ENCODE results near the gene STAG2.

The STAG2 gene

DNA sequence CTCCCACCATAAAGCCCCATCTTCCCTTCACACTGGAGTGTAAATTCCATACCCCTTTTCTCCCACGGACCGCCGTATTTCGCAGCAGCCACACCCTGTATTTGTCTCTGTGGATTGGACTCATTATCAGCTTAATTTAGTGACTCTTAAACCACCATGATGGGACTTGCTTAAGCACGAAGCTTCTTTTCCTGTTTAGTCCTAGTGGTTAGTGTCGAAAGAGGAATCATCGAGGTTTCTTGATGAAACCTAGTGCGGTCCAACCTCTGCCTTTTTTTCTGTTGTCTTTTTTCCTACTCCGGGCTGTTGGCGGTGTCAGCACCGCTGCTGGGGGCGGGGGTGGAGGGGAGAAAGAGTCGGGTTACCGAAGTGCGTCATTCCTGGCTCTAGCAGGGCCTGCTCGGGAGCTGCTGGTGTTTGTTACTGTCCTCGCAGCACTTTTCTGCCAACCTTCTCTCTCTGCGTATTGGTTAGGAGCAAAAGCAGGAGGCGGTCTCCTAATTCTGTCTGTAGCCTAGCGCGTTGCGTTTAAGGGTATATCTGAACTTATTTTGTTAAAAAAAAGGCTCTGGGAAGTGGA is 1.4 kb downstream of the STAG2 start:
- H3K9ac ChIP-seq (ENCODE audit: low read depth, low read length) = peak overlapping the region; percentile 78

DNA sequence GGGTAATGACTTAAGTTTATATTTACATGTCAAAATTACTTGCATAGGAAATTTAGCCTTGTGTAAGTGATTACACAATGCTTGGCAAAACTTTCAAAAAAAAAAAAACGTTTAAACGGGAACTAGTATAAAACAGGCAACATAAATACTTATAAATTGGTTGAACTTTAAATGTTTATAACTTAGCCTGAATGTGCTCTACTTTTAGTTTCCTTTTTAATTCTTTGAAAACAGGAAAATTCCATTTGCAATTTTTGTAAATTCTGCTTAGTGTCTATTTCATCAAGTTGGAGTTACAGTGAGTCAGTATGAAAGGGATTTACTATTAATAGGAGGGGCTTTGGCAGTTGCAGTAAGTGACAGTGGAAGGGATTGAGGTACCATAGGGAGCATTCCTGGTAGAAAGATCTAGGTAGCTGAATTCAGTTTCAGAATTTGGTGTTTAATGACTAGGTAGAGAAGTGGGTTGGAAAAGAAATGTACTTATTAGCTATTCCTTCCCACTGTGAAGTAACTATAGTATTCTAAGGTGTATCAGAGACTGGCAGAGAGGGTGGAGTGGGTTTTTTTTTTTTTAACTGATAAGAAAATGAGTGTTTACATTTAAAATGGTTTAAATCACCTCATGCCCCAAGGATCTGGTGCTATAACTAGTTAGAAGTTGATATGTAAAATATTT is 2.8 kb downstream of the STAG2 start:
- Histone ChIP-seq H3K9me3 (ENCODE audit: control insufficient read depth, insufficient read depth, low read length) (no peaks in the 10 kb centered on the region), H3K9ac (ENCODE audit: low read depth, low read length) (peak overlapping the region; percentile 10; the same call in 1 of the 2 replicates), H3K36me3 (ENCODE audit: insufficient read depth, low read length) (no peaks in the 10 kb centered on the region), H3K4me1 (ENCODE audit: insufficient read depth, low read length) (0 out of 2 replicates have a peak, but pooled peaks cover 8% of the 10 kb centered on the region)

More for the DNA sequence above, 1.4 kb downstream of the STAG2 start:
- Histone ChIP-seq H3K9me3 (ENCODE audit: control insufficient read depth, insufficient read depth, low read length) (no peaks in the 10 kb centered on the region), H3K36me3 (ENCODE audit: insufficient read depth, low read length) (no peaks in the 10 kb centered on the region), H3K4me1 (ENCODE audit: insufficient read depth, low read length) (0 out of 2 replicates have a peak, but pooled peaks cover under 1% of the 10 kb centered on the region)

GRCh38 chrX:123965712-123966111 is 4.2 kb downstream of the STAG2 start:
- Histone ChIP-seq H3K9ac (ENCODE audit: low read depth, low read length) (no peak overlapping the region), H3K4me1 (ENCODE audit: insufficient read depth, low read length) (0 out of 2 replicates have a peak, but pooled peaks cover 8% of the 10 kb centered on the region), H3K36me3 (ENCODE audit: insufficient read depth, low read length) (no peaks in the 10 kb centered on the region; the same call in 1 of the 2 replicates), H3K9me3 (ENCODE audit: control insufficient read depth, insufficient read depth, low read length) (no peaks in the 10 kb centered on the region)

DNA sequence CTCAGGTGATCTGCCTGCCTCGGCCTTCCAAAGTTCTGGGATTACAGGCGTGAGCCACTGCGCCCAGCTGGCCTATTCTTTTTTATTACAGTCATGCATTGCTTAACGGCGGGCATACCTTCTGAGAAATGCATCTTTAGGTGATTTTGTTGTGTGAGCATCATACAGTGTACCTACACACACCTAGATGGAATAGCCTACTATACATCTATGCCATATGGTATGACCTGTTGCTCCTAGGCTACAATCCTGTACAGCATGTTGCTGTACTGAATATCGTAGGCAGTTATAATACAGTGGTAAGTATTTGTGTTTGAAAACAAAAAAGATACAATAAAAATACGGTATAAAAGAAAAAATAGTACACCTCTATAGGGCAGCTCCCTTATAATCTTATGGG is 6.0 kb downstream of the STAG2 start:
- H3K4me1 ChIP-seq (ENCODE audit: insufficient read depth, low read length) = 0 out of 2 replicates have a peak, but pooled peaks cover 8% of the 10 kb centered on the region

DNA sequence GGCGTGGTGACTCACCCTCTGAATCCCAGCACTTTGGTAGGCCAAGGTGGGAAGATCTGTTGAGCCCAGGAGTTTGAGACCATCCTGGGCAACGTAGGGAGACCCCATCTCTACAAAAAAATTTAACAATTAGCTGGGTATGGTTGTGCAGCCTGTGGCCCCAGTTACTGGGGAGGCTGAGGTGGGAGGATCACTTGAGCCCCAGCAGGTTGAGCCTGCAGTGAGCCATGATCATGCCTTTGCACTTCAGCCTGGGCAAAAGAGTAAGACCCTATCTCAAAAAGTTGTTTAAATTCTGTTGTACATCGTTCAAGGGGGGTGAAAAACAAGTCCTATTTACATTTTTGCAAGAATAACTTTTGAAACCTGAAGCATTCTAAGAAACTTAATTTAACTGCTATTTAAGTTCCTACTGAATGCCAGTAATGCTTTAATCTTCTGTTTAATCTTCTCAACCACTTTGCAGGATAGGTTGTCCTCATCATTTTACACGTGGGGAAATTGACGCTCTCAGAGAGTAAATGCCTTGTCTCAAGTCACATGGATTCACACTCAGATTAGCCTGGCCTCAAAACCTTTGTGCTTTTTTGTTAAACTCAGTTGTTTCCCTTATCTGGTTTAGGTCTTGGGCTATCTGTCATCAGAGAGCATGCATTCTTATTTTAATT is 7.0 kb downstream of the STAG2 start:
- Histone ChIP-seq H3K36me3 (ENCODE audit: insufficient read depth, low read length) (no peaks in the 10 kb centered on the region; the same call in 1 of the 2 replicates), H3K9me3 (ENCODE audit: control insufficient read depth, insufficient read depth, low read length) (no peaks in the 10 kb centered on the region), H3K9ac (ENCODE audit: low read depth, low read length) (no peak overlapping the region), H3K4me1 (ENCODE audit: insufficient read depth, low read length) (0 out of 2 replicates have a peak, but pooled peaks cover 8% of the 10 kb centered on the region)

More for the DNA sequence above, 6.0 kb downstream of the STAG2 start:
- Histone ChIP-seq H3K9ac (ENCODE audit: low read depth, low read length) (no peak overlapping the region), H3K36me3 (ENCODE audit: insufficient read depth, low read length) (no peaks in the 10 kb centered on the region; the same call in 1 of the 2 replicates), H3K9me3 (ENCODE audit: control insufficient read depth, insufficient read depth, low read length) (no peaks in the 10 kb centered on the region)

- Histone ChIP-seq H3K36me3 (ENCODE audit: insufficient read depth, low read length) (no peaks in the 10 kb centered on the region; the same call in 1 of the 2 replicates), H3K9me3 (ENCODE audit: control insufficient read depth, insufficient read depth, low read length) (no peaks in the 10 kb centered on the region), H3K4me1 (ENCODE audit: insufficient read depth, low read length) (0 out of 2 replicates have a peak, but pooled peaks cover 8% of the 10 kb centered on the region), H3K9ac (ENCODE audit: low read depth, low read length) (no peak overlapping the region)
These were observed 10.5 kb downstream of the STAG2 start for GRCh38 chrX:123971982-123972381.

- Histone ChIP-seq H3K36me3 (ENCODE audit: insufficient read depth, low read length) (no peaks in the 10 kb centered on the region; the same call in 1 of the 2 replicates), H3K9ac (ENCODE audit: low read depth, low read length) (no peak overlapping the region), H3K4me1 (ENCODE audit: insufficient read depth, low read length) (no peaks in the 10 kb centered on the region), H3K9me3 (ENCODE audit: control insufficient read depth, insufficient read depth, low read length) (no peaks in the 10 kb centered on the region)
These were observed 12.4 kb downstream of the STAG2 start for GRCh38 chrX:123973921-123974320.

GRCh38 chrX:123975180-123975579 is 13.7 kb downstream of the STAG2 start:
- peaks cover 7% of the 10 kb centered on the region for H3K4me1 ChIP-seq (ENCODE audit: insufficient read depth, low read length)
- H3K36me3 ChIP-seq (ENCODE audit: insufficient read depth, low read length) = no peaks in the 10 kb centered on the region; the same call in 1 of the 2 replicates
- H3K9ac ChIP-seq (ENCODE audit: low read depth, low read length) = no peak overlapping the region
- no peaks in the 10 kb centered on the region for H3K9me3 ChIP-seq (ENCODE audit: control insufficient read depth, insufficient read depth, low read length)

DNA sequence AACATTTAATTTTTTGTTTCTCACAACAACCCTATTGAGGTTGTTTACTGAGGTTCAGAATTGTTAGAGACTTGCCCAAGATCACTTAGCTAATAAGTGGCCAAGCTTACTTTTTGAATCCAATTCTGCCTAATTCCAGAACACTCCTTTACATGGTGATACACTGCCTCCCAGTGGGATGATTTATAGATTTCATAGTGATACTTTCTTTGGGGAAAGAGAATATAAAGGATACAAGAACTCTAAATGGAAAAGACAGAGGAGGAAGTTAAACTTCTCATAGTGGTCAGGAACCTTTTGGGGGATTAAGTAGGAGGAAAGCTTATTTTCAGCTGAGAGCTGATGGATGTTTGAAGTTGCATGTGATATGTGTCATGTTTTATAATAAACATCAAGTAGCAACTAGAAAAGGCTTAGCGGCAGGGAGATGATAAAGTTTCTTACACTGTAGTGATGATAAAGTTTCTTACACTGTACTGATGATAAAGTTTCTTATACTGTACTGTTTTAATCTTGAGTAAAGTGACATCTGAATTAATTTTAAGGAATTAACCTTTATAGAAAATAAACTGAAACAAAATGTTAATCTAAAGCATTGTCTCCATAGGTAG is 15.3 kb downstream of the STAG2 start:
- H3K9ac ChIP-seq (ENCODE audit: low read depth, low read length) = no peak overlapping the region
- no peaks in the 10 kb centered on the region for H3K36me3 ChIP-seq (ENCODE audit: insufficient read depth, low read length)
- H3K9me3 ChIP-seq (ENCODE audit: control insufficient read depth, insufficient read depth, low read length) = no peaks in the 10 kb centered on the region
- peaks cover 9% of the 10 kb centered on the region for H3K4me1 ChIP-seq (ENCODE audit: insufficient read depth, low read length)

DNA sequence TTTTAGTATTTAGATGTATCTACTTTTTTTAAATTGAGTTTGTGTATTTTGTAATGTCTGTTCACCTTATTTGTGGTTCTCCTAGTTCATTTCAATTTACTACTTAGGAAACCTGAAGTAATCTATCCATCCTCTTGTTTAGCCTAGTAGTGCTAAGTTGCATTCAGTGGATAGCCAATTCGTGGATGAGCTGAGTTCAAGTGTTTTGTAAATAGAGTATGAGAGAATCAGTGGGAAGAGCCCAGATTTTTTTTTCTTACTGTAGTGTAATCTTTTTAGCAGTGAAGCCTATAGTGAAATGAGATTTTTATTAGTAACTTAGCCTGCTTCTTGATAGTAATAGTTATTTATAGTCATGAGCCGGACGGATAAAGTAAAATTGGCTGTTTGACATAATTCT is 21.7 kb downstream of the STAG2 start:
- Histone ChIP-seq H3K9ac (ENCODE audit: low read depth, low read length) (no peak overlapping the region), H3K4me1 (ENCODE audit: insufficient read depth, low read length) (peaks cover 9% of the 10 kb centered on the region), H3K9me3 (ENCODE audit: control insufficient read depth, insufficient read depth, low read length) (no peaks in the 10 kb centered on the region), H3K36me3 (ENCODE audit: insufficient read depth, low read length) (no peaks in the 10 kb centered on the region)

DNA sequence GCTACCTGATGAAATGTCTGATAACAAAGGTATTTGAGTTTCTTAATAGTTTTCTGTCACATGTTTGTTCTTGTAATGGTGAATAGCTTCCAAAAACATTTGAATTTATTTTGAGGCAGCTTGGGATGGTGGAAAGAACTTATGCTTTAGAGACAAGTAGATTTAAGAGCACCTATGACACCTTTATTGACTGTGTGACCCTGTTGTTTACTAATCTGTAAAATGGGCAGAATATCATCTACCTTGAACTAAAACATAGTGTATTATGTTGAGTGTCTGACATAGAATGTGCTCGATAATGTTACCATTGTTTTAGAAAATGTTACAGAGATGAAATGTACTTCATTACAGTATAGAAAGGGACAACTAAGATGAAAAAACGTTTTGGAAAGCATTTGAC is 24.9 kb downstream of the STAG2 start:
- H3K4me1 ChIP-seq (ENCODE audit: insufficient read depth, low read length) = 0 out of 2 replicates have a peak, but pooled peaks cover 6% of the 10 kb centered on the region
- H3K9ac ChIP-seq (ENCODE audit: low read depth, low read length) = no peak overlapping the region

GRCh38 chrX:123988423-123989111 is 27.1 kb downstream of the STAG2 start:
- Histone ChIP-seq H3K4me1 (ENCODE audit: insufficient read depth, low read length) (0 out of 2 replicates have a peak, but pooled peaks cover 6% of the 10 kb centered on the region), H3K9ac (ENCODE audit: low read depth, low read length) (no peak overlapping the region), H3K9me3 (ENCODE audit: control insufficient read depth, insufficient read depth, low read length) (no peaks in the 10 kb centered on the region), H3K36me3 (ENCODE audit: insufficient read depth, low read length) (no peaks in the 10 kb centered on the region)

More for the DNA sequence above, 24.9 kb downstream of the STAG2 start:
- Histone ChIP-seq H3K9me3 (ENCODE audit: control insufficient read depth, insufficient read depth, low read length) (no peaks in the 10 kb centered on the region), H3K36me3 (ENCODE audit: insufficient read depth, low read length) (no peaks in the 10 kb centered on the region)

- H3K36me3 ChIP-seq (ENCODE audit: insufficient read depth, low read length) = no peaks in the 10 kb centered on the region
- no peaks in the 10 kb centered on the region for H3K9me3 ChIP-seq (ENCODE audit: control insufficient read depth, insufficient read depth, low read length)
- no peak overlapping the region for H3K9ac ChIP-seq (ENCODE audit: low read depth, low read length)
- 0 out of 2 replicates have a peak, but pooled peaks cover 6% of the 10 kb centered on the region for H3K4me1 ChIP-seq (ENCODE audit: insufficient read depth, low read length)
These were observed 27.7 kb downstream of the STAG2 start for GRCh38 chrX:123989235-123989634.

DNA sequence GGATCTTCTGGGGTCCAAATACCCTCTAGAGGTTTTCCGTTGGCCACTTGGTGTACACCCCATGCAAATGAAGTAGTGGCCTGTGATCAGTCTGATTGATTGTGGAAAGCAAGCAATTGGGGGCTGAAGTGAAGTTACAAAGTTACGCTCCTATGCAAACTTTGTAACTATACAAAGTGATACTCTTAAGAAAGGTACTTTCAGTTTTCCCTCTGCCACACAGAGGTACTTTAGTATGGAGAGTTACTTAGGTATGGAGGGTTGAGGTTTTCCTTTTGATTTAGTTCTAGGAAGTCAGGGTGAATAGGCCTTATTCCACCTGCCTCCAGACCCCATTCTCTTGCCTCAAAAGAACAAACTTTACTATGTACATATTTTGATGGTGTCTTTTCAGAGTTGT is 28.7 kb downstream of the STAG2 start:
- Histone ChIP-seq H3K9me3 (ENCODE audit: control insufficient read depth, insufficient read depth, low read length) (no peaks in the 10 kb centered on the region), H3K9ac (ENCODE audit: low read depth, low read length) (no peak overlapping the region)

More for the DNA sequence above, 28.7 kb downstream of the STAG2 start:
- Histone ChIP-seq H3K36me3 (ENCODE audit: insufficient read depth, low read length) (no peaks in the 10 kb centered on the region), H3K4me1 (ENCODE audit: insufficient read depth, low read length) (0 out of 2 replicates have a peak, but pooled peaks cover 6% of the 10 kb centered on the region)
